GM19467 (cell line): ENCODE results near the gene CLN3.
"Not testable (repeated sequence)": the region's sequence is repeated elsewhere in the genome, so short reads cannot be mapped to it uniquely, and the experiment has no call there.

ENCODE experiments used
- ATAC-seq: cut with Tn5 transposase; IDR thresholded peaks from one replicate; pipeline ENCODE4 v1.9.1; 2021; ENCODE audit warnings: mild to moderate bottlenecking, moderate library complexity; ENCODE audit not compliant: unreplicated experiment

Gene CLN3

GRCh38 chr16:28495098-28495793, 3.4 kb upstream of the CLN3 start:
- ATAC-seq = no peak

DNA sequence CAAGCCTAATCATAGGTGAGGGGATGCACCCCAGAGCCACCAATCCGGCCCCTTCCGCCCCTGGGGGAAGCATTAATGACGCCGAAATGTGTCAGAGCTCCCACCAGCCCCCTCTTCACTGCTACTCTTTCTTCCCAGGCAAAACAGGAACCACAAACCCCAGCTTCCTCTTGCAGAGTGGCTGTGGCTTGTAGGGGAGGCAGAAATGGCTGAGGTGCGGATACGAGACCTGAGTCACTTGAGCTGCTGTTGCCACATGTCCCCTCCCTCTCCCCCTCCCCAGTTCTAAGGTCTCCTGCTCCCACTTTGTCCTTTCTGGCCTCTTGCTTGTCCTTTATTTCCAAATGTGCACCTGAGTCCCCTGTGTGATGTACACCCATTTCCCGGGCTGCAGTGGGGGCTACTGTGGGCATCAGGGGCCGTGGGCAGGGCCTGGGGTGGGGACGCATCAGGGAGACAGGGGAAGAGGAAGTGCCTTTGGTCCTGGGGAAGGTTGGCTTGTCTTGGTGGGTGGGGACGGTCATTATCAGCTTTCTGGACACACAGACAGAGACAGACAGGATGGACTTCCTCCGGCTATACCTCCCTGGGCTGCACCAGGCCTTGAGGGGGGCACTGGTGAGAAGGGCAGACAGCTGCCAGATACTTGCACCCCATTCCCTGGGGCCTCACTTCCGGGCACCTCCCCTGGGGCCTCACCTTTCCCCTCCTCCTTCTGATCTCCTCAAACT, 2.4 kb upstream of the CLN3 start, which contains the start of gene APOBR:
APOBR (plus strand) TSS at position 523 of the 731 bp plus-strand sequence; CDS start at position 562, 39 bp downstream.
- peak; percentile 42 for ATAC-seq

DNA sequence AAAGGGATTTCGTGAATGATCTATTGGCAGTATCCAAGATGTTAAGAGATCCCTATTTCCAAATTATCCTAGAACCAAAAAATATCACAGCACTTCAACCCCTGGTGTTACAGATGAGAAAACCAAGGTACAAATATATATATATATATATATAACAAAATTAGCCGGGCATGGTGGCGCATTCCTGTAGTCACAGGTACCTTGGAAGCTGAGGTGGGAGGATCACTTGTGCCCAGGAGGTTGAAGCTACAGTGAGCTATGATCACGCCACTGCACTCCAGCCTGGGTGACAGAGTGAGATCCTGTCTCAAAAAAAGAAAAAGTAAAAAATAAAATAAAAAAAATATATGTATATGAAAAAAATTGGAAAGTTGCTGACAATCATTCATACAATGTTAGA, 637 bp upstream of the CLN3 start:
- ATAC-seq = no peak

DNA sequence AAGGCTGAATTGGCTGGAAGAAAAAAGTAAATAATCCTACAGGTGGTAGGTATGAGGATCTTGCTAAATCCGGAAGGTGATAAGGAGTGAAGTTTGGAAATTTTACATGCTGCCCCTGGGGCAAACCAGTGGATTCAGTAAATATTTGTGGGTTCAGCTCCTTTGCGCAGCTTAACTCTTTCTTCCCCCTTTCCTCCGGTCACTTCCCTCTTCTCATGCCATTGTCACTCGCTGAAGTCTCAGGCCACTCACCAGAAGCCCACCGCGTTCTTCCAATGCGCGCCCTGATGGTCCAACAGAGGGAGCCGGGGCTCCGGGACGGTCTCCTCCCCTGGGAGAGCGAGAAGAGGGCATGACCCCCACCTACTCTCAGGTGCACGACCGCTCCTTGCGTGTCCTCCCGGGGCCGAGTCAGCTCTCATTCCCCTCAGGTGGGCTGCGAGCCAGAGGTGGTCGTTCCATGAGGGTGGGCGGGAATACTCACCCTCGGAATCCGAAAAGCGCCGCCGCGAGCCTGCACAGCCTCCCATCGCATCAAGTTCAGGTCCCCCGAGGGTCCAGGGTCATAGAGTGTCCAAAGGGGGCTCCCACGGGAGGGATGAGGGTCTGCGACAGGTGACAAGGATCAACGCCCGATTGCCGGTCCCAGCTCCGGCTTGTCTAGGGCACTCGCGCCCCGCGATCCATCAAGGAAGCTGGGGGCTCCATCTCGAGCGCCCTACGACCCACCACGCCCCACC, 474 bp downstream of the CLN3 start:
- peak; percentile 6 for ATAC-seq

DNA sequence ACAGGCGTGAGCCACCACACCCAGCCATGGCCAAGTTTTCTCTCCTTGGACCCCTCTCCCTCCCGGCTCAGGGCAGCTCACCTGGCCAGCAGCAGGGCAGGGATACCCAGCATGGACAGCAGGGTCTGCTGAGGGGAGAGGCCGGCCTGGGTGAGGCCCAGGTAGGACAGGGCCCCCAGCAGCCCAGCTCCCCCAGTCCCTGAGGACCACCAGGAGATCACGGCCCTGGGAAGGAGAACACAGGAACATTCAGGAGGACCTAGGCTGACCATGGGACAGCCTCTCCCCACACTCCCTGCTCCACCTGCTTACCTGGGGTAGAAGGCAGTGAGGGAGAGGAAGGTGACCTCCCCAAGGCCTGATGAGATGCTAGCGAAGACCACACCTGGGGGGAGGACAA, 5.6 kb downstream of the CLN3 start:
- no peak for ATAC-seq

DNA sequence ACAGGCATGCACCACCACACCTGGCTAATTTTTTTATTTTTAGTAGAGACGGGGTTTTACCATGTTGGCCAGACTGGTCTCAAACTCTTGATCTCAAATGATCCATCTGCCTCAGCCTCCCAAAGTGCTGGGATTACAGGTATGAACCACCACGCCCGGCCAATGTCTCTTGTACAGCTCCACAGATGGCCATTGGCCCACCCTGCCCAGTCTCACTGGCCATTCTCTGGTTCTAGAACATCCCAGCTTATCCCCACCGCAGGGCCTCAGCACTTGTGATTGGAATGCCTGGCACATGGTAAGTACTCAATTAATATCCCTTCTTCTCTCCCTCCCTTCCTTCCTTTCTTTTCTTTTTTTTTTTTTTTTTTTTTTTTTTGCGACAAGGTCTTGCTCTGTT, 8.5 kb downstream of the CLN3 start:
- not testable (repeated sequence) for ATAC-seq

DNA sequence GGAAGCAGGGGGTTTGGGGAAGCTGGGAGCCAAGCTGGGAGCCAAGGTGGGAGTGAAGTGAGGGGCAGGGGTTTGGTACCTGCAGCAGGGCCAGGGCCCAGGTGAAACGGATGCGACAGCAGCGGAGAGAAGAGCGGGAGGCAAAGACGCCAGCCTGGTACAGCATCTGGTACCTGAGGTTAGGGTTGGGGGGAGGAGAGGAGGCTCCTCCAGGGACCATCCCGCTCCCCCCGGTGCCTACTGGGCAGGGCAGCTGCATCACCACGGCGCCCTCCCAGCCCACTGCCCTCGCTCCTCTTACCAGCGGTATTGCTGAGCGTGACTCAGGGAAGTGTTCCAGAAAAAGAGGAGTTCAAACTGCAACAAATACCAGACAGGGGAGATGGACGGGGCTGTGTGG, 9.8 kb downstream of the CLN3 start:
- ATAC-seq = no peak

GRCh38 chr16:28478506-28479180, 13.2 kb downstream of the CLN3 start:
- ATAC-seq = no peak

DNA sequence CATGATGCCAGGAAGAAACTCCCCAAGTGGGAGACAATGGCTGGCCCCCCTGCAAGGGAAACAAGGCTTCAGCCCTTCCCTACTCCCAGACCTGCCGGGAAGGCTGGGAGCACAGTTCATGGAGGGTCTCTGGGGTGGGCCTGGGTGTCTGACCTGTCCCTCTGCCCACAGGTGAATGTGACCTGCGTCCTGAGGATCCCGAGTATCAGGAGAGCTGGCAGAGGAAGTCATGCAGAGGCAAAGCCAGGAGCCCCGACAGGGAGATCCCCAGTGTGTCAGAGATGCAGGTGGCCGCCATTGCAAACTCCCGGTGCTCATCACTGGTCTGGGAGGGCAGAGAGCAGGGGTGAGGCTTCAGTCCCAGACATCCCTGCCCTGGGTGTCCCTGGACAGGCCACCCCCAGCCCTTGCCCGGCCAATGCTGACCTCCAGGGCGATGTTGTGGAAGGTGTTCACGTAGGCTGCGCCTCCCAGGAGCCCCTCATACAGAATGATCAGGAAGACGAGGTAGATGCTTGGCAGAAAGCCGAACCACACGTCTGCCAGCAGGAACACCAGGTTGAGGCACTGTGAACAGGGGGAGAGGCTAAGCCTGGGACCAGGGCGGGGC, 14.5 kb downstream of the CLN3 start:
- no peak for ATAC-seq

- no peak for ATAC-seq
Observed at GRCh38 chr16:28475221-28475620, 16.7 kb downstream of the CLN3 start.

DNA sequence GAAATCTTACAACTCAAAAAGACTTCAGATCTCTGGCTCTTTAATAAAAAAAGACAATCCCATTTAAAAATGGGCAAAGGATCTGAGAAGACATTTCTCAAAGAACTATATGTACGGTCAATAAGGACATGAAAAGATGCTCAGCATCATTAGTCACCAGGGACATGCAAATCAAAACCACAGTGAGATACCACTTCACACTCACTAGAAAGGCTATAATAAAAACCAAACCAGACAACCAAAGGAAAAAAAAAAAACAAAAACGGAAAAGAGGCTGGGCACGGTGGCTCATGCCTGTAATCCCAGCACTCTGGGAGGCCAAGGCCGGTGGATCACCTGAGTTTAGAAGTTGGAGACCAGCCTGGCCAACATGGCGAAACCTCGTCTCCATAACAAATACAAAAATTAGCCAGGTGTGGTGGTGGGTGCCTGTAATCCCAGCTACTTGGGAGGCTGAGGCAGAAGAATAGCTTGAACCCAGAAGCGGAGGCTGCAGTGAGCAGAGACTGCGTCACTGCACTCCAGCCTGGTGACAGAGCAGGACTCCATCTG, 18.1 kb downstream of the CLN3 start:
- no peak for ATAC-seq

DNA sequence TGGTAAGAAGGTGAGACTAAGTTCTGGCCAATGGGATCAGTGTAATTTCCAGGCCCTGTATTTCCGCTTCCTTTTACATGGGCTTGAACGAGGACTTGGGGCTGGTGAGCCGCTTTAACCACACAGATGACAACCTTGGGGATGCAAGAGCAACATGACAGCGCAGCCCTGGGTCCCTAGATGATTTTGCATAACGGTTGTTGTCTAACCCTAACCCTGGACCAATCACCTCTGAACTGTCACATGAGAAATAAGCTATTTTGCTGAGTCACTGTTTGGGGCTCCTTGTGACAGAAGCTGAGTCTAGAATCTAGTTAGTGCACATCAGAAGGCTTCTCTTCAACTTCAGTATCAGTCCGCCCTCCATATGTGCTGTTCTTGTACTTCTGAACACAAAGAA, 44.8 kb downstream of the CLN3 start:
- not testable (repeated sequence) for ATAC-seq

GRCh38 chr16:28446388-28446787, 45.5 kb downstream of the CLN3 start:
- ATAC-seq = not testable (repeated sequence)

- ATAC-seq = not testable (repeated sequence)
Observed at GRCh38 chr16:28443943-28444342, 47.9 kb downstream of the CLN3 start.

DNA sequence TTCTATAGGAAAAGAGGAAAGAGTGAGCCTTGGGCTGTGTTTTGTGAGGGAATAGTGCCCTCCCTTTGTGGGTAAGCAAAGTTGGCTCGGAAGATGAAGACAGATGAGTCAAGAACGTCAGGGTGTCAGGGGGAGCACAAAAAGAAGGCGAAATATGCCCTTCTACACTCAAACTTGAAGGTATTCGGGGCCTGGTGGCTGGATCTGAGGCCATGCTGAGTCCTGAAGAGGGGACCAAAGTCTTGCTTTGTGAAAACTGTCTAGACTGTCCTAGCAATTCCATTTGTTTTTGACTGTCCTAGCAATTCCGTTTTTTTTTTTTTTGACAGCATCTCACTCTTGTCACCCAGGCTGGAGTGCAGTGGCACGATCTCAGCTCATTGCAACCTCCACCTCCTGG, 53.0 kb downstream of the CLN3 start:
- ATAC-seq = not testable (repeated sequence)

GRCh38 chr16:28435340-28435739, 56.5 kb downstream of the CLN3 start:
- not testable (repeated sequence) for ATAC-seq
